GM10847 (cell line): ENCODE results near the gene DHCR7.

Experiments
- POLR2A ChIP-seq: IDR thresholded peaks from 2 replicates; pipeline ENCODE4 v1.6.1; 2011; ENCODE audit not compliant: insufficient read length; ENCODE audit errors: extremely low read depth

Gene DHCR7

DNA sequence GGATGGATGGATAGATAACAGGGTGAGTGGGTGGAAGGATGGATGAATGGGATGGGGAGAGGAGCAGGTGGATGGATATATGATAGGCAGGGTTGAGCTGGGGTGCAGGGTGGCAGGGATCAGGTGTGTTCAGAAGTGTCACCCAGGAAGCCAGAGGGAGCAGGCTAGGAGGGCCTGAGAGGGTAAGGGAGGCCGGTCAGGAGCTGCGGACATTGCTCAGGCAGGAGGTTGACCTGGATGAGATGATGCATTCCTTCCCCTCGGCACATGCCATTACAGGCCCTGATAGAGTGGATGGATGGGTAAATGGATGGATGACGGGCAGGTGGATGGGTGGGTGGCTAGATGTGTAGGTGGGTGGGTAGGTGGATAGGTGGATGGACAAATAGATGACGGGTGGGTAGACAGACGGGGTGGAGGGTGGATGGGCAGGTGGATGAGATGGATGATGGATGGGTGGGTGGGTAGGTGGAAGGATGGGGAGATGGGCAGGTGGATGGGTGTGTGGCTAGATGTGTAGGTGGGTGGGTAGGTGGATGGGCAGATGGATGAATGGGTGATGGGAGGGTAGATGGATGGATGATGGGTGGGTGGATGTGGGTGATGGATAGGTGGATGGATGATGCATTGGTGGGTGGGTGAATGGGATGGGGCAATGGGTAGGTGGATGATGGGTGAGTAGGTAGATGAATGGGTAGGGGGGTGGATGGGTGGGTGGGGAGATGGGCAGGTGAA is 8.0 kb downstream of the DHCR7 start:
- TF ChIP-seq POLR2A: no peak

DNA sequence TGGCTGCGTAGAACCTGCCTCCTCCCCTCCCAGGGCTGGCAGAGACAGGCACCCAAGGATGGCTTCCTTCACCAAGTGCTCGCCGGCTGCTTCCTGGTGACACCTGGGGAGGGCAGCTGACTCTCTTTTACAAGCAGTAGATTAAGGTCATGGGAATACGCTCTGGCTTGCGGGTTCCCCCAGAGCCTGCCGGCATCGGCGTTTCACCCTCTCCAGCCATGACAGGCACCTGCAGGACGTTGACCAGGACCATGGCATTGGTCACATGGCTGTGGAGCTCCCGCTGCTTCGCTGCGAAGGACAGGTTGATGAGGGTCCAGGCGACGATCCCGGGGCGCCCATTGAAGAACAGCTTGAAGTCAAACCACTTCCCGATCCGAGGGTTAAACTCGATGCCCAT is 9.5 kb downstream of the DHCR7 start:
- no peak for TF ChIP-seq POLR2A

DNA sequence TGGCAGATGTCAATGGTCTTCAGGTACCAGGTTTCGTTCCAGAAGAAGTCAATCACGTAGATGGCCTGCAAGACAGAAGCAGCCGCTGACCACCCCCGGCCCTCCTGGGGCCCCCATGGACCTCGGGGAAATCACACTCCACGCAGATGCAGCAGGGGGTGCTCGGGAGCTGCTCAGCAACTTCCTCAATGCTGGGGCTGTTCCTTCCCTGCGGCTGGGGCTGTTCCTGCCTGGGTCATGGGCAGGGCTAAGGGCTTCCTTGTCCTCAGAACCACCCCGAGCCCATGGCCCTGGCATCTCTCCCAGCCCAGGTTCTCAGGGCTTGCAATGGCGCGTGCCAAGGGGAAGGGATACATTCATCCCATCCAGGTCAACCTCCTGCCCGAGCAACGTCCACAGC is 10.3 kb downstream of the DHCR7 start:
- TF ChIP-seq POLR2A: no peak

DNA sequence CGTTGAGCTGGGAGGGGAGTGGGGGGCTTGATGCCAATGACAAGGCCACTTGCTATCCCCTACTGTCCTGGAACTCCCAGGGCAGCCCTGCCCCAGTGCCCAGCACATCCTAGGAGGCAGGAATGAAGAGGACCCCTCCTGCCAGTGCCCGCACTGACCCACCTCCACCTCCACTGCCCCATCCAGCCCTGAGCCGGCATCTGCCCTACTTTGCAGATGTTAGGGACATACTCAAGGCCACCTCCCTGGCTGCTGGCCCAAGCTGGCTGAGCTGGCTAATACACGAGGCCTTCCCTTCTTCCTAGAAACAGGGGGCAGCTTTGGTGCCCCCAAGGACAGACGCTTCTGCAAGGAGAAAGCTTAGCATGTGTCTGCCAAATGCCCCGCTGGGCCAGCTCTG is 10.8 kb downstream of the DHCR7 start:
- TF ChIP-seq POLR2A: no peak

DNA sequence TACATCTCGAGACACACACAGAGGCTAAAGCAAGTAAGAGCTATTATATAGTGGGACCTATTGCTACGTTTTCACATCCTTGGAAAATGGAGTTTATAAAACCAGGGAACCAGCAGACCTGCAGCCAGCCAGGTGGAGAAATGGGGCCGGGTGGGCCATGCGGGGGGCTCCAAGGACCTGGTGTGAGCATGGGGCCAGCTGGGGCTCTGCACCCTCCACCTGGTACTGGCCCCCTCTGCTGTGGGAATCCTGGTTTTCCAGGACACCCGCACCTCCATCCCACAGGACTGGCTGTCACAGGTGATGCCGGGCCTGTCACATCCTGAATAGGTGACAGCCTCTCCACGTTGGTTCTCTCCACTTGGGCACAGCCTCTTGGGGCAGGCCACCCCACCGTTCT is 11.3 kb downstream of the DHCR7 start:
- no peak for TF ChIP-seq POLR2A

DNA sequence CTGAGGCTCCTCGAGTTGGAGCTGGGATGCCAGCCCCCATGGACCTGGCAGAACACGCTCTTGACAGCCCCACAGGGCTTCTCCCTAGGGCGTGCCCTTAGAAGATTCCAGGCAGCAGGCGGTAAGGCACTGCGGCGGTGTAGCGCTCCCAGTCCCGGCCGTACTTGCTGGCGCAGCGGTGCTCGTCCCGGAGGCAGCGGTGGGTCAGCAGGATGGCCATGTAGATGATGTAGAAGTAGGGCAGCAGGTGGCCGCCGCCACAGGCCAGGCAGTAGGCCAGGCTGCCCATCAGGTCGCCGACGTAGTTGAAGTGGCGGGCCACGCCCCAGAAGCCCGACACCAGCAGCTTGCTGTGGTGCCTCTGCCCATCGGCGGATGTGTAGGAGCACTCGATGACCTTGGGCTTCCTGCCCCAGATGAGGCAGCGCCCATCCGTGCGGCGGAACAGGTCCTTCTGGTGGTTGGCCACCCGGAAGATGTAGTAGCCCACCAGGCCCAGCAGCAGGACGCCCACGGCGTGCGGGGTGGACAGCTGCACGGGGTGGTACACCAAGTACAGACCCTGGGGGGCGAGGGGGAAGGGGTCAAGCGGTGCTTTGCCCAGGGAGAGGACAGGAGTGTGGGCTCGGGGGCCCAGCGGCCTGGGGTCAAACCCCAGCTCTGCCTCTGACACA is 12.8 kb downstream of the DHCR7 start:
- no peak for TF ChIP-seq POLR2A

DNA sequence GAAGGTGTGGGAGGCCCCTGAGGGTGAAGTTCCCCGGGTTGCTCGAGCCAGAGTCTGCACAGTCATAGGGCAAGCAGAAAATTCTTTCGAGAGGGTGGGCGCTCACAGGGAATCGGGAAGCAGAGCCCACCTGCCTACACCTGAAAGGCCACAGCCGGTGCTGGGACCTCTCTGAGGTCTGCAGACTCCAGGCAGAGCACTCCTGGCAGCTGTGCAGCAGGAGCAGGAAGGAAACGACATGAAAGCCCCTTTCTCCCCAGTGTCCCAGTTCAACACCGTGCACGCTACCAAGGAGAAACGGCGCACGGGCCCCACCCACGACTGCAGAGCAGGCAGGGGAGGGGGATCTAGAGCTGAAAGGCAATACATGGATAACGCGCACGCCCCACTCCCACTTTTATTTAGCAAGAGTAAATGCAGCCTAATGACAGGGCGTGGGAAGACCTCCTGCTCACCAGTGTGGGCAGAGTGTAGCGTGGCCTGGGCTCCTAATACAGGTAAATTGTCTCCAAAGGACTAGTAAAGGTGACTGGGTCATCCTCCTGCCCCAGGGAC is 13.5 kb downstream of the DHCR7 start:
- TF ChIP-seq POLR2A: no peak

DNA sequence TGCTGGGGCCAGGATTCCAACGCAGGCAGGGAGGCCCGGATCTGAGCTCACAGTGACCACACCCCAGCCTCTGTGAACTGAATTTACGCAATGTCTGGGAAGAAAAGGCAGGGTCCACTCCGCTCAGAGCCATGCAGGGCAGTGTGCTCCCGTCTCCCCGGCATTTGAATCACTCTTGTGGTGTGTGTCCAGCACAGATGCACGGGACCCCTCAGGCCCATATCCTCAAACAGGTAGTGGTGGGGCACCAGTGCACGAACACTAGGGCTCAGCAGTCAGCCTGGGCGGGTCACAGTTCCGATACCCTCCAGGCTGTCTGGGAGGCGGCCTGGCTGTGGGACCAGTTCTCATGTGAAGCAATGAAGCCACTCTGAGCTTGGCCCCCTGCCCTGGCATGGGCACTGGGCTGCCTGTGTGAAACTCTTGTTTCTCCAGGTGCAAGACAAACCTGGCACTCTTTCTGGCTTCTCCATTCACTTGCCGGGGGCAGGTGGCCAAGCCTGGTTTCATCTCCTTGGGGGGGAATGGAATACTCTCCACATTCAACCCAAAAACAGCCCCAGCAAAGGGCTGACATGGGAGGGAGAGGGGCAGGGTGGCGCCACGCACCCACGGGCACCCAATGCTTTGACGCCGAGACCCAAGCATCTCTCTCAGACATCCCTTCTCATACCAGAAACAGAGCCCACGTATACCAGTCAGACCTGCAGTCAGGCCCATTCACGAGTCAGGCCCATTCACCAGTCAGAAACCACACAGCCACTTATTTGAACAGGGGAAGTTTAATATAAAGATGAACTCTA is 14.3 kb downstream of the DHCR7 start:
- no peak for TF ChIP-seq POLR2A

DNA sequence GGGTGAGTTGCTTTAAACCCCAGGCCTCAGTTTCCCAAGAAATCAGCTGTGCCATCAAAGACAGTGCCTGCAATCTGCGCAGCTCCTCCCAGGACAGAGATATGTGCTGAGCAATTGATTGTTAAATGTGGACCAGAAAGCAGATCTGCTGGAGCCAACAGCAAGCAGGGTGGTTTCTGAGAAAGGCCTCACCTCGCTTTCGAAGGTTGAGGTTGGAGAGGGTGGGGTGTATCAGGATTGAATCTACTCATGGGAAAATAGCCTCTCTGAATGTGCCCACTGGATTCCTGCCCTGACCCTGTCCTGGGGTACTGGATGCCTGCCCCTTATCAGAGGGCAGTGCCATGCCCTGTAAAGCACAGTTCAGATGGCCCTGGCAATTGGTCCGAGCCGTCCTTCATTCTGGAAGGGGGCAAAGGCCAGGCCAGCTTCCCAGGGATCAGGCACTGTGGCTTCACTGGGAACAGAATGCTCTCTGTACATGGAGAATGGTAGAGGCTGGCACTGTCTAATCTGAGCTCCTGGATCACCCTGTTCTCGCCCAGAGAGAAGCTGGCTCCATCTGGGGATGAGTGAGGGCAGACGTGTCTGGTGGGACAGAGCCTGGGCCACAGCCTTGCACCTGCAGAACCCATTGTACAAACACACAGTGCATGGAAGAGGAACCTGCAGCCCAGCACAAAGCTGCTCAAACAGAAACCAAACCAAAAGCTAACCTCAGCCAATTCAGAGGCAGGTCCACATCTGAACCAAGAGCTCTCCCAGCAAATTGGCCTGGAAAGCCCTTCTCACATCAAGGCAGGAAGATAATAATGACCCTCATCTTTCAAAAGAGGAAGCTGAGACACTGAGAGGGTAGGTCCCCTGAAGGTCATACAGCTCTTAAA is 15.2 kb downstream of the DHCR7 start:
- no peak for TF ChIP-seq POLR2A

DNA sequence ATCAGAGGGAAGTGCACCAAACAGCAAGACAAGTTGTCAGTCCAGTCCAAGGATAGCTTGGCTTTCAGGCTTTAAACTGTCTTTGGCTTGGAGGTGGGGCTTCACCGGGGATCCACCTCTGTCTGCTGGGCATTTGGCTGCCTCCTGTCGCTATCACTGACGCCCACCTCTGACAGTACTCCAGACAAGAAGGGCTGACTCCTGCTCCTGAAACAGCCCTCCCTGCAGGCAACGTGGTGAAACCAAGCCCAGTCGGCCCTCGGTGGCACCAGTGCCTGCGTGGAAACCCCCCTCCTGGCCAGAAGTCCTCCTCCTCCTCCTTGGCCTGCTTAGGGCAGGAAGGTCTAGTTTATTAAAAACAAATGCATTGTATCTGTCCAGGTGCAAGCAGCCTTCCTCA is 16.9 kb downstream of the DHCR7 start:
- TF ChIP-seq POLR2A: no peak

DNA sequence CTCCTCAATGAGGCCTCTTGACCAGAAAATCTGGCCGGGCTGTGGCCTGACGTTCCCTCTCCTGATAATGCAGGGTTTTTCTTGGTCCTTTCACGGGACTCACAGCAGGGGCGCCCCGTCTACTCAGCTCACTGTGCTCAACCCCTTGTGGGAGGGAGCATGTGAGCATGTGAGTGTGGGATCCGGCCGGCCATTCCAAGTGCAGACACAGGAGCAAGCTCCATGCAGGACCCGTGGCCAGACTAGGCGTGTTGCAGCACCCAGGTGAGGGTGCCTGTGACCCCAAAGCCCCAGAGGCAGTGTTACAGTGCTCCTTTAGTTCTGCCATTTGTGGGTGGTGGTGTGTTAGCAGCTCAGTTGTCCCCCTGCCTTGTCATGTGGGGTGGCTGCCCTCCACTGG is 18.0 kb downstream of the DHCR7 start:
- TF ChIP-seq POLR2A: no peak

DNA sequence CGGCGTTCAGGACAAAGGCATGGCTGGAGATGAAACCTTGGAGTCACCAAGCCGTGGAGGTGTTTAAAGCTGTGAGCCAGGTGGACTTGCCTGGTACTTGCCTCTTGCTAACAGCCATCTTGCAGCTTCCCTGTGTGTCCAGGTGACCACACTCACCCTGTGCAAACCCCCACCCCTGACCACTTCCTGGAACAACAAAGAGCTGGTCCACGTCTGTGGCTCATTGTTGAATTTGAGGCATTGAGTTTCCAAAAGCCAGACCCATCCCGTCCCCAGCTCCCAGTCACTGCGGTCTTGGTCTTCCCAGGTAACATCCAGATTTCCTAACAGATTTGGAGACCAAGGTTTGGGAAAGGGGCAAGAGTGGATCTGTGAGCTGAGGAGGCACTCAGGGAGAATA is 18.5 kb downstream of the DHCR7 start:
- TF ChIP-seq POLR2A: no peak

DNA sequence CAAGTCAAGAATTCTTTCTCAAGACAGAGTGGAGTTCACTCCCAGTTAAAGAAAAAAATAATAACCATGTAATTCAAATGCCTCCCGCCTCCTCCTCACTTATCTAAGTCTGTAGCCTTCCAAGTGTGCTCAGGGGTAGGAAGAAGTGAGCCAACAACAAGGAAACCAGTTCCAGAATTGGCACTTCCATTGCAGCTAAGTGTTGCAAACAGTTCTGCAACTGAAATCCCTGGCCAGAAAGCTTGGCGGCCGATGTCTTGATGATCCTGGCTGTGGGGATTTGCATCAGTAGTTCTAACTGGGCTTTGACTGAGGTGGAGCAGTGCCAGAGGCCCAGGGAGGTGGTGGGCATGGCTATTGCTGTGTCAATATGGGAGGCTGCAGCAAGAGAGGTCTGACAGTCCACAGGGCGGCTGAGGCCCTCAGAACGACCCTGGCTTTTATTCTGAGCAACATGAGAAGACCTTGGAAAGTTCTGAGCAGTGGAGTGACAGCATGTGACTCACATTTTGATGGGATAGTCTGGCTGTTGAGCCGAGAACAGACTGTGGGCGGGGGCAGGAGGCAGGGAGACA is 19.2 kb downstream of the DHCR7 start:
- no peak for TF ChIP-seq POLR2A

DNA sequence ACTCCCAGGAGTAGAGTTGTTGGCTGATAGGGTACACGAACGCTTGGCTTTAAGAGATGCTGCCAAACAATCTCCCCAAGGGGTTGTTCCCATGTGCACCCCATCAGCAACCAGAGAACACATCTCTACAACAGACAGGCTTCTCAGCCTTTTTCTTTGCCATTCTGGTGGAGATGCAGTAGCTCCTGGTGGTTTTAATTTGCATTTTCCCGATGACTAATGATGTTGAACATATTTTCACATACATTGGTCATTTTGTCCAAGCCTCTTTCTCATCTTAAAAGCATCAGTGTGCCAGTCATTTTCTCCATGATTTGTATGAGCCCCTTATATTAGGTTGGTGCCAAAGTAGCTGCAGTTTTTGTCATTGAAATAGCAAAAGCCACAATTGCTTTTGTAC is 21.8 kb downstream of the DHCR7 start:
- no peak for TF ChIP-seq POLR2A
